Brain microvascular endothelial cell (primary cell): Measurements from ENCODE around the gene TUT1.
A peak's percentile ranks its signal among the peaks of the same experiment; 100 is the strongest.

Experiments used
- DNase-seq: peaks from one replicate; pipeline ENCODE4 v3.0.0-alpha.2; 2020
- H3K27ac ChIP-seq: fragments of 250-450 bp; sonication (Bioruptor Pico); 2 replicates; pipeline ENCODE4 v1.5.1; 2020; ENCODE audit warnings: mild to moderate bottlenecking, moderate library complexity
- H3K27me3 ChIP-seq: fragments of 250-450 bp; sonication (Bioruptor Pico); replicated peaks from 2 replicates; pipeline ENCODE4 v1.5.1; 2020; ENCODE audit warnings: mild to moderate bottlenecking
- H3K36me3 ChIP-seq: fragments of 250-450 bp; sonication (Bioruptor Pico); replicated peaks from 2 replicates; pipeline ENCODE4 v1.5.1; 2020; ENCODE audit warnings: mild to moderate bottlenecking
- H3K4me3 ChIP-seq: 2 replicates; pipeline ENCODE4 v1.5.1; 2011; ENCODE audit warnings: low read depth, mild to moderate bottlenecking, control low read depth, low read length, moderate library complexity
- in situ Hi-C: cut with HindIII; loops from 2 replicates; pipeline ENCODE4 v1.10.0; 2017; ENCODE audit warnings: low sequenced_read_pairs, low pct_ligation_motif_present
- TF ChIP-seq, protein P1 (sequence below): IDR thresholded peaks from 2 replicates; pipeline ENCODE4 v1.5.1; 2011; ENCODE audit warnings: low read depth, mild to moderate bottlenecking, moderate library complexity, low read length, control low read depth, inconsistent platforms; ENCODE audit errors: missing control alignments

Gene TUT1

DNA sequence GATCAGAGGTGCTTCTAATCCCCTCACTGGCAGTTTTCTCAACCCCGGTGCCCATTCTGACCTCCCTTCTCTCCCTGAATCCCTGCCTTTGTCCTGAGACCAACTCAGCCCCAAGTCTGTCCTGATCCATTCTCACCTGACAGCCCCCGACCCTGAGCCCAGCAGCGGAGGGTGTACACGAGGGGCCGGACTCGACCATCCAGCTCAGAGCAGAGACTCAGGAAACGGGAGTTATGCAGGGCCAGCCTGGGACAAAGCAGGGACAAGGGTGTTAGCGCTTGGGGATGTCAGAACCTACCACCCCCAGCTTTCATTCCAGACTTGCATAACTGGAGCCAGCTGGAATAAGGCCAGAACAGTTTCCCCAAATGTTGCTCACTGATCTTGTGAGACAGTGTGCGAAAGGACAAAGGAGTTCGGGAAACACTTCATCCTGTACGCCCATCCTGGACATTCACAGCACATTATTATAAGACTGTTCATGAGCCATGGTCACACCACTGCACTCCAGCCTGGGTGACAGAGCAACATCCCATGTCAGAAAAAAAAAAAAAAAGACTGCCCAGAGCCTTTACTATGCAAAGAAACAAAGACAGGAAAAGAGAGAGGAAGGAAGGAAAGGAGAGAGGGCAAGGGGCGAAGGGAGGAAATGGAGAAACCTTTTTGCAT lies 14.1 kb downstream of the TUT1 start:
- no peaks in the 10 kb centered on the region for H3K27me3 ChIP-seq
- H3K27ac ChIP-seq, result no peak overlapping the region
- TF ChIP-seq, protein P1, sequence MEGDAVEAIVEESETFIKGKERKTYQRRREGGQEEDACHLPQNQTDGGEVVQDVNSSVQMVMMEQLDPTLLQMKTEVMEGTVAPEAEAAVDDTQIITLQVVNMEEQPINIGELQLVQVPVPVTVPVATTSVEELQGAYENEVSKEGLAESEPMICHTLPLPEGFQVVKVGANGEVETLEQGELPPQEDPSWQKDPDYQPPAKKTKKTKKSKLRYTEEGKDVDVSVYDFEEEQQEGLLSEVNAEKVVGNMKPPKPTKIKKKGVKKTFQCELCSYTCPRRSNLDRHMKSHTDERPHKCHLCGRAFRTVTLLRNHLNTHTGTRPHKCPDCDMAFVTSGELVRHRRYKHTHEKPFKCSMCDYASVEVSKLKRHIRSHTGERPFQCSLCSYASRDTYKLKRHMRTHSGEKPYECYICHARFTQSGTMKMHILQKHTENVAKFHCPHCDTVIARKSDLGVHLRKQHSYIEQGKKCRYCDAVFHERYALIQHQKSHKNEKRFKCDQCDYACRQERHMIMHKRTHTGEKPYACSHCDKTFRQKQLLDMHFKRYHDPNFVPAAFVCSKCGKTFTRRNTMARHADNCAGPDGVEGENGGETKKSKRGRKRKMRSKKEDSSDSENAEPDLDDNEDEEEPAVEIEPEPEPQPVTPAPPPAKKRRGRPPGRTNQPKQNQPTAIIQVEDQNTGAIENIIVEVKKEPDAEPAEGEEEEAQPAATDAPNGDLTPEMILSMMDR, result no peak
- H3K36me3 ChIP-seq, result peaks cover 25% of the 10 kb centered on the region
- no peak overlapping the region for H3K4me3 ChIP-seq
- in situ Hi-C loops, result no loop called here
- DNase-seq, result no peak

DNA sequence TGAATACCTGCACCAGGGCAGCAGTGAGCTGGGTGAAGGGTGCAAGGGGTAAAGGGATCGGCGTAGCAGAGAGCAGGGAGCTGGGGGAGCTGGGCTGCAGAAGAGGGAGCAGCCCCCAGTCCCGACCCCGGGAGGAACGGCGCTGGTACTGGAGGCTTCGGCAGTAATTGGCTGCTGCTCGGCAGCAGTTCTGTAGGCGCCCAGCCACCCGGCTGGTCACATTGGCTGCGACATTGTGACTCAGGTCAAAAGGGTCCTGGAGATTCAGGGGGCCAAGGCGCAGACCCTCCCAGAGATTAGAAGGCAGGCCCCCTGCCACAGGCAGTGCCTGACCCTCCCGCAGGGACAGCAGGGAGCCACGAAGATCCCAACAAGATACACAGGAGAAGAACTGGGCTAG lies 15.5 kb downstream of the TUT1 start:
- Histone ChIP-seq H3K36me3 (peaks cover 32% of the 10 kb centered on the region), H3K27me3 (no peaks in the 10 kb centered on the region), H3K4me3 (no peak overlapping the region), H3K27ac (no peak overlapping the region)
- TF ChIP-seq, protein P1, result no peak
- in situ Hi-C loops, result no loop called here
- DNase-seq, result no peak

- Histone ChIP-seq H3K36me3 (peaks cover 37% of the 10 kb centered on the region), H3K27me3 (no peaks in the 10 kb centered on the region), H3K27ac (peak overlapping the region; percentile 90), H3K4me3 (peak overlapping the region; percentile 75)
- TF ChIP-seq, protein P1, result no peak
- in situ Hi-C loops, result no loop called here
- no peak for DNase-seq
Measured at GRCh38 chr11:62575156-62575555, 16.2 kb downstream of the TUT1 start.

- no peak for DNase-seq
- TF ChIP-seq, protein P1, result no peak
- in situ Hi-C loops, result loop anchor here (25.0 kb wide), 1 partner anchor 187 kb away; no protein-coding TSS in a partner anchor
- Histone ChIP-seq H3K4me3 (peak overlapping the region; percentile 75), H3K27me3 (no peaks in the 10 kb centered on the region), H3K27ac (peak overlapping the region; percentile 90), H3K36me3 (peaks cover 40% of the 10 kb centered on the region)
Measured at GRCh38 chr11:62574363-62575071, 16.8 kb downstream of the TUT1 start.

DNA sequence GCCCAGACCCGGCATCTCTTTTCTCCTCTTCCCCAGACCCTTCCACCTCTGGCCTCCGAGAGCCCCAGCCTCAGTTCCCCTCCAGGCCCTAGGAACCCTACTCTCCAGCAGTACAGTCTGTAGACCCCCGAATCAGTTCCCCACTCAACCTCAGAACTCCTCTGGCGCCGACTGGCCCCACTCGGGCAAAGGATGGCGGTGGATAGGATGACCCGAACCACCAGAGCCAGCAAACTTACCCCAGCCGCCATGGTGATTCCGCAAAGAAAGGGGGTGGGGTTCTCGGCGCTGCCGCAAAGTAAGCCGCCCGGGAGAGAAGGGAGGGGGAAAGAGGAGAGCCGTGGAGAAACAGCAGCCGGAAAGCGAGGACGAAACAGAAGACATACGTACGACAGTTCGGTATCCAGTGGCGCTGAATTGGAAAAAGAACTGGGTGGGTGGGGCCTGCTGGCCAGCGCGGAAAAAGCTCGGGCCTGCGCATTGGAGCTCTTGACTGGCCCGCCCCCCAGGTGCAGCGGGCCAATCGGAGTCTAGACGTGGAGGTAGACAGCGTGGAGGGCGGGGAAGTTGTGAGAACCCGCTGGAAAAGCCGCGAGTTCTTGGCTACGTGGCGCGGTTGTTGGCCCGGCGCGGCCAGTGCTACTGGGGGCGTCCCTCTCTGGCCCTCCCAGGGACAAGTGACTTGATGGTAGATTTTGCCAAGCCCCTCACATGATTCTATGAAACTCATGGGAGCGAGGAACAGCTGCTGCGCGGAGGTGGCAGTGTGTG lies 17.5 kb downstream of the TUT1 start, which contains the start of gene EEF1G:
Gene EEF1G (minus strand): TSS at position 300 of the 771 bp plus-strand sequence. CDS start 49 bp downstream, at position 251.
- DNase-seq, result peak; percentile 100
- in situ Hi-C loops, result loop anchor here (25.0 kb wide), 1 partner anchor 186 kb away; no protein-coding TSS in a partner anchor
- TF ChIP-seq, protein P1, result no peak
- peak within 1 kb of the TSS; percentile 90 for H3K27ac ChIP-seq
- no peaks in the 10 kb centered on the region for H3K27me3 ChIP-seq
- peaks cover 47% of the 10 kb centered on the region for H3K36me3 ChIP-seq
- H3K4me3 ChIP-seq, result peak within 1 kb of the TSS; percentile 98
